SK-N-SH treated with all-trans-retinoic acid at 6 μM for 48 hours (cell line): Measurements from ENCODE around the gene TMEM40.

Source experiments
- ATAC-seq: fragments of 200-7000 bp; cut with Tn5 transposase; 3 replicates; pipeline ENCODE4 v1.9.1; 2020; ENCODE audit warnings: mild to moderate bottlenecking, moderate library complexity
- ARNTL ChIP-seq: fragments of 450-650 bp; formaldehyde crosslinking; IDR thresholded peaks from 2 replicates; pipeline ENCODE4 v1.5.0; 2020; ENCODE audit warnings: low read depth, mild to moderate bottlenecking, moderate library complexity, borderline replicate concordance
- BACH2 ChIP-seq: fragments of 250-450 bp; sonication (Bioruptor Pico); IDR thresholded peaks from 2 replicates; pipeline ENCODE4 v1.9.0; 2021; ENCODE audit warnings: mild to moderate bottlenecking, borderline replicate concordance
- CREB5 ChIP-seq: fragments of 250-450 bp; sonication (Bioruptor Pico); IDR thresholded peaks from 2 replicates; pipeline ENCODE4 v1.5.1; 2020; ENCODE audit warnings: low read depth, mild to moderate bottlenecking, moderate library complexity
- CSDC2 ChIP-seq: fragments of 250-450 bp; sonication (Bioruptor Pico); IDR thresholded peaks from 2 replicates; pipeline ENCODE4 v1.5.0; 2020; ENCODE audit warnings: mild to moderate bottlenecking, moderate library complexity
- CSRNP3 ChIP-seq: fragments of 250-450 bp; sonication (Bioruptor Pico); IDR thresholded peaks from 2 replicates; pipeline ENCODE4 v1.5.1; 2021; ENCODE audit warnings: mild to moderate bottlenecking, moderate library complexity
- ESRRG ChIP-seq: fragments of 250-450 bp; sonication (Bioruptor Pico); IDR thresholded peaks from 2 replicates; pipeline ENCODE4 v1.6.1; 2021; ENCODE audit warnings: mild to moderate bottlenecking
- GLIS3 ChIP-seq: fragments of 250-450 bp; sonication (Bioruptor Pico); IDR thresholded peaks from 2 replicates; pipeline ENCODE4 v1.5.0; 2020; ENCODE audit warnings: mild to moderate bottlenecking, moderate library complexity
- ISL1 ChIP-seq: fragments of 250-450 bp; sonication (Bioruptor Pico); IDR thresholded peaks from 2 replicates; pipeline ENCODE4 v2.1.2; 2022; ENCODE audit warnings: mild to moderate bottlenecking, moderate library complexity
- OSR1 ChIP-seq: fragments of 250-450 bp; sonication (Bioruptor Pico); IDR thresholded peaks from 2 replicates; pipeline ENCODE4 v1.8.0; 2022; ENCODE audit warnings: moderate library complexity, mild to moderate bottlenecking, inconsistent platforms
- PATZ1 ChIP-seq: fragments of 250-450 bp; sonication (Bioruptor Pico); IDR thresholded peaks from 2 replicates; pipeline ENCODE4 v1.8.0; 2020; ENCODE audit warnings: mild to moderate bottlenecking, moderate library complexity, borderline replicate concordance
- POU6F1 ChIP-seq: fragments of 250-450 bp; sonication (Bioruptor Pico); IDR thresholded peaks from 2 replicates; pipeline ENCODE4 v1.8.0; 2021; ENCODE audit warnings: low read depth, mild to moderate bottlenecking, moderate library complexity, borderline replicate concordance
- PPARA ChIP-seq: fragments of 250-450 bp; sonication (Bioruptor Pico); IDR thresholded peaks from 2 replicates; pipeline ENCODE4 v1.5.0; 2020; ENCODE audit warnings: mild to moderate bottlenecking, borderline replicate concordance
- RARB ChIP-seq: fragments of 250-450 bp; sonication (Bioruptor Pico); IDR thresholded peaks from 2 replicates; pipeline ENCODE4 v1.8.0; 2021; ENCODE audit warnings: mild to moderate bottlenecking, moderate library complexity
- SNAI2 ChIP-seq: fragments of 250-450 bp; sonication (Bioruptor Pico); IDR thresholded peaks from 2 replicates; pipeline ENCODE4 v1.5.0; 2020; ENCODE audit warnings: mild to moderate bottlenecking, moderate library complexity
- TCF4 ChIP-seq: fragments of 250-450 bp; sonication (Bioruptor Pico); IDR thresholded peaks from 2 replicates; pipeline ENCODE4 v1.8.0; 2021; ENCODE audit warnings: mild to moderate bottlenecking, moderate library complexity, borderline replicate concordance
- TSHZ2 ChIP-seq: fragments of 250-450 bp; sonication (Bioruptor Pico); IDR thresholded peaks from 2 replicates; pipeline ENCODE4 v1.5.0; 2020; ENCODE audit warnings: mild to moderate bottlenecking, moderate library complexity
- ZC3H10 ChIP-seq: fragments of 250-450 bp; sonication (Bioruptor Pico); IDR thresholded peaks from 2 replicates; pipeline ENCODE4 v1.5.1; 2021; ENCODE audit warnings: mild to moderate bottlenecking, moderate library complexity
- ZFP3 ChIP-seq: fragments of 250-450 bp; sonication (Bioruptor Pico); IDR thresholded peaks from 2 replicates; pipeline ENCODE4 v1.5.0; 2020; ENCODE audit warnings: mild to moderate bottlenecking, moderate library complexity
- ZFP30 ChIP-seq: fragments of 450-650 bp; formaldehyde crosslinking; IDR thresholded peaks from 2 replicates; pipeline ENCODE4 v1.5.0; 2022; ENCODE audit warnings: mild to moderate bottlenecking, moderate library complexity
- ZNF565 ChIP-seq: fragments of 450-650 bp; formaldehyde crosslinking; conservative IDR thresholded peaks from 2 replicates; pipeline ENCODE4 v1.5.0; 2020; ENCODE audit warnings: low read depth, mild to moderate bottlenecking, moderate library complexity
- ZNF8 ChIP-seq: fragments of 450-650 bp; formaldehyde crosslinking; IDR thresholded peaks from 2 replicates; pipeline ENCODE4 v1.5.0; 2020; ENCODE audit warnings: mild to moderate bottlenecking, moderate library complexity

Gene TMEM40

GRCh38 chr3:12758025-12758781 lies 856 bp downstream of the TMEM40 start:
- no peak for TF ChIP-seq SNAI2 (CRISPR knock-in tag)
- no peak for TF ChIP-seq ZFP30 (CRISPR knock-in tag)
- no peak for TF ChIP-seq ZNF8 (CRISPR knock-in tag)
- TF ChIP-seq ESRRG (CRISPR knock-in tag) = no peak
- peak; percentile 87 for ATAC-seq

GRCh38 chr3:12756635-12757034 lies 2.4 kb downstream of the TMEM40 start:
- no peak for ATAC-seq
- TF ChIP-seq GLIS3 (no peak), ISL1 (CRISPR knock-in tag) (no peak), ZFP3 (CRISPR knock-in tag) (no peak), PATZ1 (CRISPR knock-in tag) (no peak), CREB5 (CRISPR knock-in tag) (no peak), BACH2 (CRISPR knock-in tag) (no peak), ARNTL (no peak), ESRRG (CRISPR knock-in tag) (no peak), RARB (CRISPR knock-in tag) (no peak), OSR1 (CRISPR knock-in tag) (no peak), TCF4 (CRISPR knock-in tag) (no peak), SNAI2 (CRISPR knock-in tag) (no peak), PPARA (CRISPR knock-in tag) (no peak), CSDC2 (CRISPR knock-in tag) (no peak), POU6F1 (CRISPR knock-in tag) (no peak), TSHZ2 (no peak), CSRNP3 (no peak), ZC3H10 (no peak)

GRCh38 chr3:12756175-12756574 lies 2.9 kb downstream of the TMEM40 start:
- no peak for ATAC-seq
- TF ChIP-seq CSDC2 (CRISPR knock-in tag) (no peak), PPARA (CRISPR knock-in tag) (no peak), ZC3H10 (no peak)

GRCh38 chr3:12755754-12756153 lies 3.3 kb downstream of the TMEM40 start:
- ATAC-seq = no peak
- no peak for TF ChIP-seq POU6F1 (CRISPR knock-in tag)
- no peak for TF ChIP-seq SNAI2 (CRISPR knock-in tag)
- no peak for TF ChIP-seq TSHZ2
- no peak for TF ChIP-seq ARNTL
- no peak for TF ChIP-seq ZNF565
